Cardiac muscle cell (in vitro differentiated cells and primary cell): ENCODE results near the gene ERC2. TPM values are rescaled to one million over a fixed set of nuclear protein-coding genes. Genes with fewer than 3 reads are reported as not detected.

Source experiments
- DNase-seq, 2 donors: peaks; one replicate each; pipeline versions ENCODE4 v3.0.0 to v3.0.0-alpha.2; 2010 to 2017; ENCODE audit warnings: low read depth in 1 of 2, low spot score in 1 of 2
- H3K27ac ChIP-seq: fragments of 200-600 bp; sonication (generic); 2 replicates; pipeline ENCODE4 v1.5.1; 2016
- H3K27me3 ChIP-seq: fragments of 200-600 bp; sonication (generic); 2 replicates; pipeline ENCODE4 v1.6.0; 2016; ENCODE audit warnings: control low read depth
- H3K36me3 ChIP-seq: fragments of 200-600 bp; sonication (generic); 2 replicates; pipeline ENCODE4 v1.5.1; 2016; ENCODE audit warnings: control low read depth
- H3K4me1 ChIP-seq: fragments of 200-600 bp; sonication (generic); 2 replicates; pipeline ENCODE4 v1.8.1; 2017; ENCODE audit warnings: low read depth, mild to moderate bottlenecking, mixed run types
- H3K4me3 ChIP-seq: fragments of 200-600 bp; sonication (generic); 2 replicates; pipeline ENCODE4 v1.5.1; 2016; ENCODE audit warnings: mild to moderate bottlenecking
- H3K9me3 ChIP-seq: fragments of 200-600 bp; sonication (generic); 2 replicates; pipeline ENCODE4 v1.5.1; 2017; ENCODE audit warnings: low read depth, mild to moderate bottlenecking, control low read depth
- CTCF ChIP-seq: IDR thresholded peaks from 2 replicates; pipeline ENCODE4 v1.5.1; 2012; ENCODE audit warnings: low read depth, mild to moderate bottlenecking, low read length
- polyA plus RNA-seq: library from polyadenylated mRNA; unstranded; fragments of >200 nt; fragmentation: Nextera tagmentation; extraction: Ambion mirVana; gene quantifications from 2 replicates; pipeline ENCODE4 v1.2.1, GENCODE V29; 2016
- total RNA-seq: library from RNA; depleted of rRNA; stranded (reverse); fragments of >200 nt; gene quantifications from 2 replicates; pipeline ENCODE4 v1.2.3, GENCODE V29; 2016

ERC2 gene
- total and polyA plus RNA-seq, 2 experiments from 2014 or later, result 18.1 to 29.0 TPM

GRCh38 chr3:55716611-55717225, 751.5 kb downstream of the ERC2 start:
- Histone ChIP-seq H3K36me3 (no peaks in the 10 kb centered on the region), H3K9me3 (no peaks in the 10 kb centered on the region), H3K4me3 (no peak overlapping the region), H3K27ac (peak overlapping the region; percentile 67), H3K4me1 (peaks cover 32% of the 10 kb centered on the region), H3K27me3 (no peaks in the 10 kb centered on the region)
- no peak for TF ChIP-seq CTCF
- no peak for DNase-seq

GRCh38 chr3:55716044-55716443, 752.2 kb downstream of the ERC2 start:
- no peak for TF ChIP-seq CTCF
- H3K9me3 ChIP-seq, result no peaks in the 10 kb centered on the region
- H3K27ac ChIP-seq, result peak overlapping the region; percentile 67
- H3K4me1 ChIP-seq, result peaks cover 28% of the 10 kb centered on the region
- H3K27me3 ChIP-seq, result no peaks in the 10 kb centered on the region
- H3K4me3 ChIP-seq, result no peak overlapping the region
- no peak for DNase-seq
- H3K36me3 ChIP-seq, result no peaks in the 10 kb centered on the region

GRCh38 chr3:55714057-55714456, 754.2 kb downstream of the ERC2 start:
- Histone ChIP-seq H3K36me3 (no peaks in the 10 kb centered on the region), H3K27ac (no peak overlapping the region), H3K4me1 (peaks cover 36% of the 10 kb centered on the region), H3K9me3 (no peaks in the 10 kb centered on the region), H3K27me3 (no peaks in the 10 kb centered on the region), H3K4me3 (no peak overlapping the region)
- no peak for DNase-seq
- no peak for TF ChIP-seq CTCF

- H3K27me3 ChIP-seq, result no peaks in the 10 kb centered on the region
- no peak for TF ChIP-seq CTCF
- no peaks in the 10 kb centered on the region for H3K9me3 ChIP-seq
- no peak overlapping the region for H3K27ac ChIP-seq
- H3K4me3 ChIP-seq, result no peak overlapping the region
- H3K36me3 ChIP-seq, result no peaks in the 10 kb centered on the region
- H3K4me1 ChIP-seq, result peaks cover 42% of the 10 kb centered on the region
- no peak for DNase-seq
Observed at GRCh38 chr3:55711646-55712045, 756.6 kb downstream of the ERC2 start.

- Histone ChIP-seq H3K36me3 (no peaks in the 10 kb centered on the region), H3K9me3 (no peaks in the 10 kb centered on the region), H3K27ac (peak overlapping the region; percentile 83), H3K4me1 (peaks cover 32% of the 10 kb centered on the region), H3K4me3 (no peak overlapping the region), H3K27me3 (no peaks in the 10 kb centered on the region)
- DNase-seq, result no peak
- TF ChIP-seq CTCF, result no peak
Observed at GRCh38 chr3:55709411-55710012, 758.8 kb downstream of the ERC2 start.
